K562 (cell line): ENCODE results near the gene PNMT. TPM values are rescaled to one million over a fixed set of nuclear protein-coding genes. Genes with fewer than 3 reads are reported as not detected.

Experiments used
- AFF4 ChIP-seq: sonication (generic); formaldehyde crosslinking; IDR thresholded peaks from 2 replicates; pipeline ENCODE4 v1.8.0; 2023; ENCODE audit warnings: mild to moderate bottlenecking, missing genetic modification reagents
- ATF7 ChIP-seq: fragments of 450-650 bp; IDR thresholded peaks from 2 replicates; pipeline ENCODE4 v1.7.1; 2014; ENCODE audit warnings: mild to moderate bottlenecking, moderate library complexity
- HNRNPH1 ChIP-seq: fragments of 200-400 bp; formaldehyde crosslinking; optimal IDR thresholded peaks from 2 replicates; pipeline ENCODE3; 2017; ENCODE audit warnings: low read depth, mild to moderate bottlenecking, low read length, moderate library complexity
- KLF10 ChIP-seq: fragments of 250-450 bp; sonication (Bioruptor Pico); IDR thresholded peaks from 2 replicates; pipeline ENCODE4 v1.6.1; 2021; ENCODE audit warnings: matching md5 sums
- MCM2 ChIP-seq: fragments of 450-650 bp; IDR thresholded peaks from 2 replicates; pipeline ENCODE4 v1.6.1; 2017; ENCODE audit warnings: low read depth, mild to moderate bottlenecking
- NR2C2 ChIP-seq, 2 experiments: fragments of 200-800 bp in 1 of 2; sonication (Bioruptor generic) in 1 of 2; sonication (generic) in 1 of 2; formaldehyde crosslinking in 1 of 2; IDR thresholded peaks; 2 replicates each; pipeline versions ENCODE4 v1.6.1 to v1.8.0; 2016 to 2022; ENCODE audit warnings: mild to moderate bottlenecking in 1 of 2, missing compliant biosample characterization in 1 of 2, missing genetic modification characterization in 1 of 2, missing genetic modification reagents in 1 of 2
- NUFIP1 ChIP-seq: fragments of 450-650 bp; IDR thresholded peaks from 2 replicates; pipeline ENCODE4 v1.6.1; 2018; ENCODE audit not compliant: partially characterized antibody
- POLR2G ChIP-seq: fragments of 200-400 bp; formaldehyde crosslinking; IDR thresholded peaks from 2 replicates; pipeline ENCODE4 v1.6.1; 2017; ENCODE audit warnings: low read depth, mild to moderate bottlenecking, antibody characterized with exemption, low read length, moderate library complexity
- SIN3B ChIP-seq: fragments of 450-650 bp; IDR thresholded peaks from 2 replicates; pipeline ENCODE4 v1.6.1; 2017; ENCODE audit warnings: low read depth, mild to moderate bottlenecking, moderate library complexity
- SOX6 ChIP-seq: fragments of 450-650 bp; IDR thresholded peaks from 2 replicates; pipeline ENCODE4 v1.6.1; 2014; ENCODE audit warnings: mild to moderate bottlenecking
- SREBF2 ChIP-seq: sonication (generic); formaldehyde crosslinking; IDR thresholded peaks from 2 replicates; pipeline ENCODE4 v1.4.0; 2020; ENCODE audit warnings: mild to moderate bottlenecking, missing genetic modification reagents
- TAL1 ChIP-seq: fragments of 450-650 bp; IDR thresholded peaks from 2 replicates; pipeline ENCODE4 v1.6.1; 2016; ENCODE audit warnings: mild to moderate bottlenecking
- TRIM28 ChIP-seq: fragments of 450-650 bp; IDR thresholded peaks from 2 replicates; pipeline ENCODE4 v1.6.1; 2017
- ZBTB49 ChIP-seq: sonication (generic); formaldehyde crosslinking; IDR thresholded peaks from 2 replicates; pipeline ENCODE4 v1.8.0; 2022; ENCODE audit warnings: missing genetic modification reagents, mild to moderate bottlenecking, borderline replicate concordance
- ZC3H4 ChIP-seq: sonication (generic); formaldehyde crosslinking; IDR thresholded peaks from 2 replicates; pipeline ENCODE4 v1.9.0; 2021; ENCODE audit warnings: missing genetic modification reagents, borderline replicate concordance
- ZNF134 ChIP-seq: fragments of 250-450 bp; sonication (Bioruptor Pico); conservative IDR thresholded peaks from 2 replicates; pipeline ENCODE4 v1.4.0; 2020
- ZNF212 ChIP-seq: fragments of 450-650 bp; formaldehyde crosslinking; IDR thresholded peaks from 2 replicates; pipeline ENCODE4 v1.4.0; 2020; ENCODE audit warnings: mild to moderate bottlenecking
- ZNF347 ChIP-seq: fragments of 450-650 bp; formaldehyde crosslinking; IDR thresholded peaks from 2 replicates; pipeline ENCODE4 v1.4.0; 2020; ENCODE audit warnings: low read depth, mild to moderate bottlenecking, moderate library complexity
- ZNF583 ChIP-seq: fragments of 250-450 bp; sonication (Bioruptor Pico); IDR thresholded peaks from 2 replicates; pipeline ENCODE4 v1.4.0; 2020
- ZNF655 ChIP-seq: fragments of 250-450 bp; sonication (Bioruptor Pico); IDR thresholded peaks from 2 replicates; pipeline ENCODE4 v1.5.0; 2021
- polyA plus RNA-seq, 8 experiments: library from polyadenylated mRNA; depleted of rRNA in 4 of 8; stranded (reverse) in 5 of 8; unstranded in 3 of 8; fragments of >200 nt; fragmentation: Nextera tagmentation in 2 of 8; fragmentation: Illumina TruSeq in 1 of 8; extraction: Ambion mirVana in 2 of 8; extraction: Trizol in 1 of 8; gene quantifications; 2 replicates each; pipeline versions ENCODE4 v1.2.1 to v1.2.3, GENCODE V29; 2011 to 2014; ENCODE audit warnings: inconsistent platforms in 1 of 8, missing spikeins in 1 of 8
- total RNA-seq, 7 experiments: library from RNA; depleted of rRNA in 6 of 7; stranded (reverse); fragments of >200 nt in 6 of 7; fragmentation: Illumina TruSeq in 2 of 7; extraction: Trizol in 2 of 7; gene quantifications; 2 replicates each; pipeline versions ENCODE4 v1.2.1 to v1.2.3, GENCODE V29; 2011 to 2021; ENCODE audit warnings: low replicate concordance in 1 of 7

Gene PNMT
- total and polyA plus RNA-seq, 9 of the 15 experiments (the other 6 are each of a cell fraction or from before 2014, with no cell fraction given) = 0.55 to 18.1 (median 5.8) TPM

- TF ChIP-seq ZNF655 (CRISPR knock-in tag) (no peak), SREBF2 (no peak), TRIM28 (no peak; the same call in 1 of the 2 replicates), ZNF583 (CRISPR knock-in tag) (no peak), POLR2G (peak; percentile 85), NR2C2 (CRISPR knock-in tag; IDR thresholded peaks at IDR 0.05) (no peak), NR2C2 (tag; IDR thresholded peaks at IDR 0.05) (peak; percentile 68), ATF7 (0 out of 2 replicates have a peak, but pooled peaks have one; percentile 27), AFF4 (CRISPR knock-in tag) (no peak), MCM2 (no peak), SIN3B (no peak), ZNF212 (CRISPR knock-in tag) (no peak), SOX6 (peak; percentile 78), KLF10 (CRISPR knock-in tag) (no peak), ZNF347 (CRISPR knock-in tag) (no peak), ZBTB49 (CRISPR knock-in tag) (0 out of 2 replicates have a peak, but pooled peaks have one; percentile 42), TAL1 (peak; percentile 43; the same call in 1 of the 2 replicates), HNRNPH1 (no peak), ZC3H4 (CRISPR knock-in tag) (no peak), ZNF134 (CRISPR knock-in tag) (no peak), NUFIP1 (no peak)
Observed at GRCh38 chr17:39667262-39667944, 850 bp upstream of the PNMT start (continued).
